A204.1 (cell line): Measurements from ENCODE around the gene PSG2.
"Not testable (repeated sequence)": the region's sequence is repeated elsewhere in the genome, so short reads cannot be mapped to it uniquely, and the experiment has no call there.

Source experiments
- FAIRE-seq: peaks from 2 replicates; lab custom pipeline; 2012; peaks lifted over from hg19 to GRCh38; lab: Jason Lieb, UNC

The PSG2 gene

GRCh38 chr19:43077881-43078280, 4.6 kb downstream of the PSG2 start:
- not testable (repeated sequence) for FAIRE-seq

- not testable (repeated sequence) for FAIRE-seq
These were observed 20.1 kb downstream of the PSG2 start for GRCh38 chr19:43062418-43062817.

- not testable (repeated sequence) for FAIRE-seq
These were observed 21.2 kb downstream of the PSG2 start for GRCh38 chr19:43061326-43061725.

- FAIRE-seq, result not testable (repeated sequence)
These were observed 22.2 kb downstream of the PSG2 start for GRCh38 chr19:43060254-43060653.

GRCh38 chr19:43059482-43059881, 23.0 kb downstream of the PSG2 start:
- FAIRE-seq, result not testable (repeated sequence)

GRCh38 chr19:43058440-43058839, 24.1 kb downstream of the PSG2 start:
- not testable (repeated sequence) for FAIRE-seq

- not testable (repeated sequence) for FAIRE-seq
These were observed 34.5 kb downstream of the PSG2 start for GRCh38 chr19:43047966-43048365.

- FAIRE-seq, result not testable (repeated sequence)
These were observed 35.9 kb downstream of the PSG2 start for GRCh38 chr19:43046578-43046977.

- FAIRE-seq, result not testable (repeated sequence)
These were observed 38.9 kb downstream of the PSG2 start for GRCh38 chr19:43043492-43044180.

GRCh38 chr19:43031645-43032044, 50.9 kb downstream of the PSG2 start:
- not testable (repeated sequence) for FAIRE-seq

GRCh38 chr19:43028866-43029265, 53.6 kb downstream of the PSG2 start:
- no peak for FAIRE-seq

- not testable (repeated sequence) for FAIRE-seq
These were observed 54.5 kb downstream of the PSG2 start for GRCh38 chr19:43027985-43028384.

- not testable (repeated sequence) for FAIRE-seq
These were observed 55.4 kb downstream of the PSG2 start for GRCh38 chr19:43027061-43027460.

GRCh38 chr19:43026369-43026768, 56.1 kb downstream of the PSG2 start, which contains the start of gene PSG11:
PSG11 (minus strand) TSS chr19:43026469; CDS start chr19:43026372, 97 bp downstream.
- not testable (repeated sequence) for FAIRE-seq

GRCh38 chr19:43022098-43022497, 60.4 kb downstream of the PSG2 start:
- not testable (repeated sequence) for FAIRE-seq

- FAIRE-seq, result not testable (repeated sequence)
These were observed 60.9 kb downstream of the PSG2 start for GRCh38 chr19:43021629-43022028.

GRCh38 chr19:43019588-43019987, 62.9 kb downstream of the PSG2 start:
- not testable (repeated sequence) for FAIRE-seq
